ENCODE data around the gene GALNT2. TPM values are rescaled to one million over a fixed set of nuclear protein-coding genes. Genes with fewer than 3 reads are reported as not detected.

The GALNT2 gene
- total and polyA plus RNA-seq, 4 experiments from 2014 or later: 11.5 to 20.9 (median 15.8) TPM

GRCh38 chr1:230152999-230153398 lies 86.0 kb downstream of the GALNT2 start:
- no peaks in the 10 kb centered on the region for H3K9me3 ChIP-seq (ENCODE audit: control insufficient read depth in 1 of 2, low read length in 2 of 2)
- no peaks in the 10 kb centered on the region for H3K36me3 ChIP-seq (ENCODE audit: insufficient read depth, low read length)
- CTCF ChIA-PET (ENCODE audit: partially characterized antibody): no interaction called here
- Mint-ChIP-seq H3K27ac (no peak overlapping the region), H3K27me3 (no peaks in the 10 kb centered on the region), H3K4me3 (no peak overlapping the region), H3K9me3 (no peaks in the 10 kb centered on the region), H3K36me3 (peaks cover 0 to 6% of the 10 kb centered on the region in 2 donors), H3K4me1 (peaks cover 9 to 37% (median 27%) of the 10 kb centered on the region in 4 donors)
- H3K27ac ChIP-seq (ENCODE audit: low read depth, low read length): no peak overlapping the region
- no peak for DNase-seq
- intact Hi-C loops (cut with micrococcal nuclease): no loop called here
- POLR2A ChIA-PET (ENCODE audit: partially characterized antibody): no interaction called here
- H3K27me3 ChIP-seq (ENCODE audit: insufficient read depth, low read length): no peaks in the 10 kb centered on the region
- H3K4me3 ChIP-seq (ENCODE audit: low read length in 2 of 2): no peak overlapping the region
- H3K4me1 ChIP-seq (ENCODE audit: insufficient read depth, low read length): peaks cover 3% of the 10 kb centered on the region

- Histone ChIP-seq H3K9me3 (ENCODE audit: control insufficient read depth in 1 of 2, low read length in 2 of 2) (no peaks in the 10 kb centered on the region), H3K27ac (ENCODE audit: low read depth, low read length) (no peak overlapping the region), H3K27me3 (ENCODE audit: insufficient read depth, low read length) (no peaks in the 10 kb centered on the region), H3K4me1 (ENCODE audit: insufficient read depth, low read length) (peaks cover 3% of the 10 kb centered on the region), H3K36me3 (ENCODE audit: insufficient read depth, low read length) (no peaks in the 10 kb centered on the region), H3K4me3 (ENCODE audit: low read length in 2 of 2) (no peak overlapping the region)
- POLR2A ChIA-PET (ENCODE audit: partially characterized antibody): no interaction called here
- intact Hi-C loops (cut with micrococcal nuclease): no loop called here
- CTCF ChIA-PET (ENCODE audit: partially characterized antibody): no interaction called here
- peaks cover 0 to 6% of the 10 kb centered on the region in 2 donors for H3K36me3 Mint-ChIP-seq
- H3K27ac Mint-ChIP-seq: no peak overlapping the region
- H3K9me3 Mint-ChIP-seq: no peaks in the 10 kb centered on the region
- peaks cover 9 to 42% (median 26%) of the 10 kb centered on the region in 4 donors for H3K4me1 Mint-ChIP-seq
- H3K27me3 Mint-ChIP-seq: no peaks in the 10 kb centered on the region
- DNase-seq: no peak
- H3K4me3 Mint-ChIP-seq: no peak overlapping the region
These were observed 86.7 kb downstream of the GALNT2 start for GRCh38 chr1:230153641-230154296.

GRCh38 chr1:230155021-230155420 lies 88.0 kb downstream of the GALNT2 start:
- peaks cover 3% of the 10 kb centered on the region for H3K4me1 ChIP-seq (ENCODE audit: insufficient read depth, low read length)
- H3K27ac Mint-ChIP-seq: no peak overlapping the region
- H3K36me3 ChIP-seq (ENCODE audit: insufficient read depth, low read length): no peaks in the 10 kb centered on the region
- H3K27me3 Mint-ChIP-seq: no peaks in the 10 kb centered on the region
- H3K27me3 ChIP-seq (ENCODE audit: insufficient read depth, low read length): no peaks in the 10 kb centered on the region
- no peak overlapping the region for H3K27ac ChIP-seq (ENCODE audit: low read depth, low read length)
- peaks cover 0 to 6% of the 10 kb centered on the region in 2 donors for H3K36me3 Mint-ChIP-seq
- H3K9me3 Mint-ChIP-seq: no peaks in the 10 kb centered on the region
- CTCF ChIA-PET (ENCODE audit: partially characterized antibody): no interaction called here
- peaks cover 13 to 44% (median 24%) of the 10 kb centered on the region in 4 donors for H3K4me1 Mint-ChIP-seq
- H3K4me3 Mint-ChIP-seq: no peak overlapping the region
- no peak overlapping the region for H3K4me3 ChIP-seq (ENCODE audit: low read length in 2 of 2)
- POLR2A ChIA-PET (ENCODE audit: partially characterized antibody): no interaction called here
- intact Hi-C loops (cut with micrococcal nuclease): no loop called here
- no peaks in the 10 kb centered on the region for H3K9me3 ChIP-seq (ENCODE audit: control insufficient read depth in 1 of 2, low read length in 2 of 2)
- no peak for DNase-seq

GRCh38 chr1:230156068-230156467 lies 89.0 kb downstream of the GALNT2 start:
- Histone ChIP-seq H3K4me1 (ENCODE audit: insufficient read depth, low read length) (peaks cover 3% of the 10 kb centered on the region), H3K36me3 (ENCODE audit: insufficient read depth, low read length) (no peaks in the 10 kb centered on the region), H3K9me3 (ENCODE audit: control insufficient read depth in 1 of 2, low read length in 2 of 2) (no peaks in the 10 kb centered on the region), H3K27me3 (ENCODE audit: insufficient read depth, low read length) (no peaks in the 10 kb centered on the region), H3K4me3 (ENCODE audit: low read length in 2 of 2) (no peak overlapping the region), H3K27ac (ENCODE audit: low read depth, low read length) (no peak overlapping the region)
- H3K27me3 Mint-ChIP-seq: no peaks in the 10 kb centered on the region
- intact Hi-C loops (cut with micrococcal nuclease): no loop called here
- no peak overlapping the region for H3K4me3 Mint-ChIP-seq
- H3K36me3 Mint-ChIP-seq: peaks cover 0 to 6% of the 10 kb centered on the region in 2 donors
- H3K27ac Mint-ChIP-seq: peak overlapping the region in 2 of 7 donors; percentile 38 to 53
- no peak for DNase-seq
- H3K9me3 Mint-ChIP-seq: no peaks in the 10 kb centered on the region
- peaks cover 13 to 45% (median 27%) of the 10 kb centered on the region in 4 donors for H3K4me1 Mint-ChIP-seq
- ChIA-PET POLR2A (ENCODE audit: partially characterized antibody) (no interaction called here), CTCF (ENCODE audit: partially characterized antibody) (interaction anchor here (1.3 kb wide), 1 partner anchor 9 kb away, joined by 3 read pairs; no protein-coding TSS in a partner anchor)

GRCh38 chr1:230156536-230156935 lies 89.5 kb downstream of the GALNT2 start:
- no peak for DNase-seq
- Mint-ChIP-seq H3K36me3 (peaks cover 0 to 4% of the 10 kb centered on the region in 2 donors), H3K4me3 (no peak overlapping the region), H3K27ac (no peak overlapping the region), H3K27me3 (no peaks in the 10 kb centered on the region), H3K9me3 (no peaks in the 10 kb centered on the region), H3K4me1 (peaks cover 14 to 45% (median 27%) of the 10 kb centered on the region in 4 donors)
- Histone ChIP-seq H3K4me1 (ENCODE audit: insufficient read depth, low read length) (peaks cover 3% of the 10 kb centered on the region), H3K27me3 (ENCODE audit: insufficient read depth, low read length) (no peaks in the 10 kb centered on the region), H3K9me3 (ENCODE audit: control insufficient read depth in 1 of 2, low read length in 2 of 2) (no peaks in the 10 kb centered on the region), H3K4me3 (ENCODE audit: low read length in 2 of 2) (no peak overlapping the region), H3K27ac (ENCODE audit: low read depth, low read length) (no peak overlapping the region), H3K36me3 (ENCODE audit: insufficient read depth, low read length) (no peaks in the 10 kb centered on the region)
- POLR2A ChIA-PET (ENCODE audit: partially characterized antibody): no interaction called here
- CTCF ChIA-PET (ENCODE audit: partially characterized antibody): interaction anchor here (1.1 to 1.3 kb wide), 2 partner anchors 9 to 11 kb away, joined by 3 read pairs; no protein-coding TSS in a partner anchor
- intact Hi-C loops (cut with micrococcal nuclease): no loop called here

- H3K27ac Mint-ChIP-seq: peak overlapping the region in 2 of 7 donors; percentile 4 to 79
- peaks cover 17 to 42% (median 27%) of the 10 kb centered on the region in 4 donors for H3K4me1 Mint-ChIP-seq
- H3K9me3 ChIP-seq (ENCODE audit: control insufficient read depth in 1 of 2, low read length in 2 of 2): no peaks in the 10 kb centered on the region
- intact Hi-C loops (cut with micrococcal nuclease): no loop called here
- no peak overlapping the region for H3K4me3 ChIP-seq (ENCODE audit: low read length in 2 of 2)
- H3K36me3 ChIP-seq (ENCODE audit: insufficient read depth, low read length): no peaks in the 10 kb centered on the region
- no peak overlapping the region for H3K4me3 Mint-ChIP-seq
- no peaks in the 10 kb centered on the region for H3K9me3 Mint-ChIP-seq
- no peaks in the 10 kb centered on the region for H3K27me3 Mint-ChIP-seq
- POLR2A ChIA-PET (ENCODE audit: partially characterized antibody): no interaction called here
- no peaks in the 10 kb centered on the region for H3K36me3 Mint-ChIP-seq
- no peak overlapping the region for H3K27ac ChIP-seq (ENCODE audit: low read depth, low read length)
- H3K27me3 ChIP-seq (ENCODE audit: insufficient read depth, low read length): no peaks in the 10 kb centered on the region
- DNase-seq: no peak
- H3K4me1 ChIP-seq (ENCODE audit: insufficient read depth, low read length): peaks cover 3% of the 10 kb centered on the region
- CTCF ChIA-PET (ENCODE audit: partially characterized antibody): interaction anchor here (1.1 to 1.3 kb wide), 2 partner anchors 10 kb away, joined by 3 read pairs; no protein-coding TSS in a partner anchor
These were observed 90.7 kb downstream of the GALNT2 start for GRCh38 chr1:230157420-230158390.

All from CD4-positive, alpha-beta memory T cell (primary cell).